HCT116 (cell line): ENCODE results near the gene STARD5. TPM values are rescaled to one million over a fixed set of nuclear protein-coding genes. Genes with fewer than 3 reads are reported as not detected.

ENCODE experiments used
- ATAC-seq: fragments of 200-7000 bp; cut with Tn5 transposase; 2 replicates; pipeline ENCODE4 v1.9.1; 2020; ENCODE audit warnings: mild to moderate bottlenecking, moderate library complexity
- BruUV-seq: library from RNA; stranded (reverse); fragments of 400-500 nt; replicated peaks from 2 replicates; lab custom pipeline; 2021; lab: Mats Ljungman, UMichigan
- CTCF ChIA-PET: fragments of 300-600 bp; sonication (Branson Sonifier 250); formaldehyde crosslinking; loops from one replicate; lab custom pipeline; 2021; ENCODE audit warnings: antibody characterized with exemption; lab: Charles Lee
- POLR2A ChIA-PET: fragments of 300-600, 350-600 bp; sonication (Branson Sonifier 250); formaldehyde crosslinking; loops from one replicate; lab custom pipeline; 2021; ENCODE audit warnings: antibody characterized with exemption; lab: Charles Lee
- RAD21 ChIA-PET, 2 experiments: fragments of 300-600 bp; sonication (Branson Sonifier 250); formaldehyde crosslinking; loops; one replicate each; lab custom pipeline; 2023; ENCODE audit warnings: low total read pairs in 2 of 2; ENCODE audit not compliant: uncharacterized antibody in 2 of 2, unreplicated experiment in 2 of 2, low non-redundant PET in 1 of 2; lab: Charles Lee
- DNase-seq: peaks from one replicate; pipeline ENCODE4 v3.0.0-alpha.2; 2010; ENCODE audit warnings: low read depth, low spot score
- H2AFZ ChIP-seq: fragments of 200-600 bp; shearing (Covaris generic), sonication (generic); 2 replicates; pipeline ENCODE4 v1.6.1; 2017; ENCODE audit warnings: low read depth, mixed run types, mixed read lengths, antibody characterized with exemption, low read length; ENCODE audit not compliant: poor library complexity, severe bottlenecking
- H3K27ac ChIP-seq: 2 replicates; pipeline ENCODE4 v1.5.1; 2012; ENCODE audit warnings: low read depth, low read length
- H3K27me3 ChIP-seq: fragments of 200-600 bp; sonication (generic); 2 replicates; pipeline ENCODE4 v1.6.1; 2016; ENCODE audit warnings: mixed run types, low read length, mixed read lengths; ENCODE audit not compliant: insufficient read depth
- H3K36me3 ChIP-seq, 2 experiments: fragments of 200-500 bp in 1 of 2; fragments of 200-600 bp in 1 of 2; sonication (Bioruptor generic) in 1 of 2; sonication (generic) in 1 of 2; 2 replicates each; pipeline versions ENCODE4 v1.5.1 to v1.6.1; 2014 to 2016; ENCODE audit warnings: low read length in 2 of 2, inconsistent platforms in 1 of 2, mixed read lengths in 1 of 2, mixed run types in 1 of 2; ENCODE audit not compliant: insufficient read depth in 2 of 2, control insufficient read depth in 1 of 2
- H3K4me1 ChIP-seq, 2 experiments: fragments of 200-600 bp in 1 of 2; sonication (generic) in 1 of 2; 2 replicates each; pipeline versions ENCODE4 v1.5.1 to v1.6.1; 2012 to 2017; ENCODE audit warnings: low read length in 2 of 2, inconsistent platforms in 1 of 2, mild to moderate bottlenecking in 1 of 2, mixed read lengths in 1 of 2, mixed run types in 1 of 2, moderate library complexity in 1 of 2; ENCODE audit not compliant: insufficient read depth in 2 of 2, control insufficient read depth in 1 of 2
- H3K4me2 ChIP-seq: fragments of 200-600 bp; sonication (generic); 2 replicates; pipeline ENCODE4 v1.6.1; 2017; ENCODE audit warnings: mixed run types, low read length, mixed read lengths
- H3K4me3 ChIP-seq, 2 experiments: fragments of 200-600 bp in 1 of 2; sonication (generic) in 1 of 2; replicated peaks in 1 of 2; 2 replicates each; pipeline ENCODE4 v1.5.1; 2011 to 2016; ENCODE audit warnings: low read length in 2 of 2, control low read depth in 1 of 2, low read depth in 1 of 2, mild to moderate bottlenecking in 1 of 2, mixed read lengths in 1 of 2, mixed run types in 1 of 2
- H3K79me2 ChIP-seq: fragments of 200-600 bp; sonication (generic); 2 replicates; pipeline ENCODE4 v1.6.1; 2017; ENCODE audit warnings: mild to moderate bottlenecking, mixed run types, low read length, moderate library complexity, mixed read lengths; ENCODE audit not compliant: insufficient read depth
- H3K9ac ChIP-seq: fragments of 200-600 bp; sonication (generic); 2 replicates; pipeline ENCODE4 v1.6.1; 2016; ENCODE audit warnings: low read length, mixed read lengths
- H3K9me2 ChIP-seq: fragments of 200-600 bp; sonication (generic), shearing (Covaris generic); 2 replicates; pipeline ENCODE4 v1.6.1; 2017; ENCODE audit warnings: mixed run types, mild to moderate bottlenecking, moderate library complexity; ENCODE audit not compliant: insufficient read depth
- H3K9me3 ChIP-seq, 2 experiments: fragments of 200-500 bp in 1 of 2; fragments of 200-600 bp in 1 of 2; sonication (Bioruptor generic) in 1 of 2; sonication (generic) in 1 of 2; 2 replicates each; pipeline ENCODE4 v1.6.1; 2014 to 2017; ENCODE audit warnings: low read length in 2 of 2, mixed read lengths in 2 of 2, inconsistent platforms in 1 of 2, low read depth in 1 of 2, mild to moderate bottlenecking in 1 of 2, mixed run types in 1 of 2, moderate library complexity in 1 of 2; ENCODE audit not compliant: control insufficient read depth in 1 of 2, insufficient read depth in 1 of 2
- H4K20me1 ChIP-seq: fragments of 200-600 bp; sonication (generic), shearing (Covaris generic); 2 replicates; pipeline ENCODE4 v1.6.1; 2017; ENCODE audit warnings: mixed run types, mild to moderate bottlenecking, moderate library complexity; ENCODE audit not compliant: insufficient read depth
- ATF3 ChIP-seq: IDR thresholded peaks from 2 replicates; pipeline ENCODE4 v1.6.1; 2012
- CBX3 ChIP-seq: IDR thresholded peaks from 2 replicates; pipeline ENCODE4 v1.6.1; 2012; ENCODE audit warnings: low read depth
- CEBPB ChIP-seq: IDR thresholded peaks from 2 replicates; pipeline ENCODE4 v1.6.1; 2012; ENCODE audit warnings: low read depth
- EGR1 ChIP-seq: IDR thresholded peaks from 2 replicates; pipeline ENCODE4 v1.6.1; 2012; ENCODE audit warnings: low read depth
- ELF1 ChIP-seq: IDR thresholded peaks from 2 replicates; pipeline ENCODE4 v1.6.1; 2012; ENCODE audit warnings: low read depth, borderline replicate concordance
- EZH2 ChIP-seq: fragments of 200-600 bp; sonication (generic); IDR thresholded peaks from 2 replicates; pipeline ENCODE4 v1.6.1; 2017; ENCODE audit warnings: antibody characterized with exemption, mixed run types
- EZH2phosphoT487 ChIP-seq: fragments of 200-600 bp; IDR thresholded peaks from 2 replicates; pipeline ENCODE4 v1.6.1; 2018; ENCODE audit warnings: antibody characterized with exemption, borderline replicate concordance
- FOSL1 ChIP-seq: IDR thresholded peaks from 2 replicates; pipeline ENCODE4 v1.6.1; 2012; ENCODE audit warnings: low read depth
- JUND ChIP-seq: IDR thresholded peaks from 2 replicates; pipeline ENCODE4 v1.6.1; 2012
- POLR2A ChIP-seq: IDR thresholded peaks from 2 replicates; pipeline ENCODE4 v1.7.0; 2011; ENCODE audit warnings: borderline replicate concordance; ENCODE audit not compliant: insufficient read depth, insufficient read length; ENCODE audit errors: extremely low read depth
- RAD21 ChIP-seq: IDR thresholded peaks from 2 replicates; pipeline ENCODE4 v1.6.1; 2012; ENCODE audit warnings: low read depth, mild to moderate bottlenecking
- SIN3A ChIP-seq: IDR thresholded peaks from 2 replicates; pipeline ENCODE4 v1.6.1; 2012; ENCODE audit warnings: low read depth
- SP1 ChIP-seq: IDR thresholded peaks from 2 replicates; pipeline ENCODE4 v1.6.1; 2012; ENCODE audit warnings: low read depth
- SRF ChIP-seq: IDR thresholded peaks from 2 replicates; pipeline ENCODE4 v1.6.1; 2012; ENCODE audit warnings: low read depth
- ZFX ChIP-seq: fragments of 450-650 bp; IDR thresholded peaks from 2 replicates; pipeline ENCODE4 v1.6.1; 2017
- ZNF274 ChIP-seq: fragments of 200-500 bp; sonication (Bioruptor generic); IDR thresholded peaks from 2 replicates; pipeline ENCODE4 v1.6.1; 2014; ENCODE audit warnings: mild to moderate bottlenecking, low read depth, low read length, inconsistent platforms
- intact Hi-C: fragments of 100-400 bp; cut with micrococcal nuclease; formaldehyde crosslinking; loops from 2 replicates; pipeline ENCODE4 v1.10.0; 2022
- total RNA-seq: library from RNA; stranded (reverse); gene quantifications from one replicate; pipeline ENCODE4 v1.2.1, GENCODE V29; 2021; ENCODE audit not compliant: unreplicated experiment
- TF ChIP-seq, protein P1 (sequence below): IDR thresholded peaks from 2 replicates; pipeline ENCODE4 v1.6.1; 2012; ENCODE audit warnings: low read depth
- TF ChIP-seq, protein P2 (sequence below): IDR thresholded peaks from 2 replicates; pipeline ENCODE4 v1.6.1; 2012

Gene STARD5
- total RNA-seq, 1 experiment from 2014 or later, result 4.0 TPM

GRCh38 chr15:81372575-81372974, 48.6 kb upstream of the STARD5 start:
- Histone ChIP-seq H3K4me3 (no peak overlapping the region), H3K4me2 (no peak overlapping the region), H3K79me2 (no peaks in the 10 kb centered on the region), H2AFZ (no peak overlapping the region), H3K36me3 (no peaks in the 10 kb centered on the region), H3K9me3 (no peaks in the 10 kb centered on the region), H4K20me1 (no peaks in the 10 kb centered on the region), H3K4me1 (no peaks in the 10 kb centered on the region), H3K27me3 (0 out of 2 replicates have a peak, but pooled peaks cover 4% of the 10 kb centered on the region), H3K9me2 (no peaks in the 10 kb centered on the region), H3K9ac (no peak overlapping the region), H3K27ac (no peak overlapping the region)
- DNase-seq (no peak), ATAC-seq (no peak)
- CTCF ChIA-PET, result no interaction called here
- intact Hi-C loops, result no loop called here
- RAD21 ChIA-PET, result no interaction called here
- TF ChIP-seq JUND (no peak), EZH2phosphoT487 (no peak)
- POLR2A ChIA-PET, result no interaction called here
- no TSS peak for BruUV-seq

GRCh38 chr15:81363718-81364500, 40.0 kb upstream of the STARD5 start:
- no peak for ATAC-seq
- Histone ChIP-seq H3K9me2 (no peaks in the 10 kb centered on the region), H3K4me1 (no peaks in the 10 kb centered on the region), H4K20me1 (no peaks in the 10 kb centered on the region), H3K4me2 (no peak overlapping the region), H3K27me3 (no peaks in the 10 kb centered on the region), H3K4me3 (no peak overlapping the region), H3K36me3 (no peaks in the 10 kb centered on the region), H3K27ac (no peak overlapping the region), H2AFZ (no peak overlapping the region), H3K79me2 (no peaks in the 10 kb centered on the region), H3K9me3 (no peaks in the 10 kb centered on the region), H3K9ac (no peak overlapping the region)
- no peak for DNase-seq
- ChIA-PET POLR2A (no interaction called here), RAD21 (no interaction called here), CTCF (no interaction called here)
- intact Hi-C loops, result no loop called here
- BruUV-seq, result no TSS peak
- TF ChIP-seq CEBPB (no peak), JUND (no peak), EGR1 (no peak), EZH2 (no peak), POLR2A (no peak), ZNF274 (no peak), FOSL1 (no peak), ELF1 (no peak), ATF3 (no peak), RAD21 (no peak), CBX3 (no peak), SP1 (no peak), EZH2phosphoT487 (no peak), SIN3A (no peak), SRF (no peak), ZFX (no peak)
- TF ChIP-seq, protein P1, sequence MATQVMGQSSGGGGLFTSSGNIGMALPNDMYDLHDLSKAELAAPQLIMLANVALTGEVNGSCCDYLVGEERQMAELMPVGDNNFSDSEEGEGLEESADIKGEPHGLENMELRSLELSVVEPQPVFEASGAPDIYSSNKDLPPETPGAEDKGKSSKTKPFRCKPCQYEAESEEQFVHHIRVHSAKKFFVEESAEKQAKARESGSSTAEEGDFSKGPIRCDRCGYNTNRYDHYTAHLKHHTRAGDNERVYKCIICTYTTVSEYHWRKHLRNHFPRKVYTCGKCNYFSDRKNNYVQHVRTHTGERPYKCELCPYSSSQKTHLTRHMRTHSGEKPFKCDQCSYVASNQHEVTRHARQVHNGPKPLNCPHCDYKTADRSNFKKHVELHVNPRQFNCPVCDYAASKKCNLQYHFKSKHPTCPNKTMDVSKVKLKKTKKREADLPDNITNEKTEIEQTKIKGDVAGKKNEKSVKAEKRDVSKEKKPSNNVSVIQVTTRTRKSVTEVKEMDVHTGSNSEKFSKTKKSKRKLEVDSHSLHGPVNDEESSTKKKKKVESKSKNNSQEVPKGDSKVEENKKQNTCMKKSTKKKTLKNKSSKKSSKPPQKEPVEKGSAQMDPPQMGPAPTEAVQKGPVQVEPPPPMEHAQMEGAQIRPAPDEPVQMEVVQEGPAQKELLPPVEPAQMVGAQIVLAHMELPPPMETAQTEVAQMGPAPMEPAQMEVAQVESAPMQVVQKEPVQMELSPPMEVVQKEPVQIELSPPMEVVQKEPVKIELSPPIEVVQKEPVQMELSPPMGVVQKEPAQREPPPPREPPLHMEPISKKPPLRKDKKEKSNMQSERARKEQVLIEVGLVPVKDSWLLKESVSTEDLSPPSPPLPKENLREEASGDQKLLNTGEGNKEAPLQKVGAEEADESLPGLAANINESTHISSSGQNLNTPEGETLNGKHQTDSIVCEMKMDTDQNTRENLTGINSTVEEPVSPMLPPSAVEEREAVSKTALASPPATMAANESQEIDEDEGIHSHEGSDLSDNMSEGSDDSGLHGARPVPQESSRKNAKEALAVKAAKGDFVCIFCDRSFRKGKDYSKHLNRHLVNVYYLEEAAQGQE, result no peak
- TF ChIP-seq, protein P2, sequence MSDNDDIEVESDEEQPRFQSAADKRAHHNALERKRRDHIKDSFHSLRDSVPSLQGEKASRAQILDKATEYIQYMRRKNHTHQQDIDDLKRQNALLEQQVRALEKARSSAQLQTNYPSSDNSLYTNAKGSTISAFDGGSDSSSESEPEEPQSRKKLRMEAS, result no peak
